NB4 (cell line): ENCODE results near the gene EPAS1.

ENCODE experiments used
- DNase-seq: peaks from one replicate; pipeline ENCODE4 v3.0.0; 2010; ENCODE audit warnings: low read depth
- H3K4me3 ChIP-seq: one replicate; pipeline ENCODE4 v1.5.1; 2011; ENCODE audit warnings: mild to moderate bottlenecking, low read depth, low read length, moderate library complexity
- CTCF ChIP-seq: IDR thresholded peaks from one replicate; pipeline ENCODE4 v1.5.1; 2012; ENCODE audit warnings: low read depth, low read length
- MAX ChIP-seq: IDR thresholded peaks from 2 replicates; pipeline ENCODE4 v1.6.1; 2011; ENCODE audit warnings: low read depth, low read length
- MYC ChIP-seq: IDR thresholded peaks from 2 replicates; pipeline ENCODE4 v1.6.1; 2011; ENCODE audit warnings: low read depth, low read length
- POLR2A ChIP-seq: IDR thresholded peaks from 2 replicates; pipeline ENCODE4 v1.6.1; 2011; ENCODE audit warnings: mild to moderate bottlenecking; ENCODE audit not compliant: insufficient read length; ENCODE audit errors: extremely low read depth

Gene EPAS1

GRCh38 chr2:46257476-46257875 is 39.7 kb upstream of the EPAS1 start:
- no peak for DNase-seq
- TF ChIP-seq MYC, result no peak
- no peak for TF ChIP-seq POLR2A
- no peak for TF ChIP-seq MAX
- TF ChIP-seq CTCF, result no peak
- H3K4me3 ChIP-seq, result no peak overlapping the region

- no peak overlapping the region for H3K4me3 ChIP-seq
- no peak for DNase-seq
- TF ChIP-seq POLR2A (no peak), MAX (no peak), MYC (no peak), CTCF (no peak)
Measured at GRCh38 chr2:46257980-46258379, 39.2 kb upstream of the EPAS1 start.

GRCh38 chr2:46258937-46259776 is 38.0 kb upstream of the EPAS1 start:
- DNase-seq, result no peak
- H3K4me3 ChIP-seq, result no peak overlapping the region
- TF ChIP-seq POLR2A (no peak), CTCF (no peak), MAX (no peak), MYC (no peak)

DNA sequence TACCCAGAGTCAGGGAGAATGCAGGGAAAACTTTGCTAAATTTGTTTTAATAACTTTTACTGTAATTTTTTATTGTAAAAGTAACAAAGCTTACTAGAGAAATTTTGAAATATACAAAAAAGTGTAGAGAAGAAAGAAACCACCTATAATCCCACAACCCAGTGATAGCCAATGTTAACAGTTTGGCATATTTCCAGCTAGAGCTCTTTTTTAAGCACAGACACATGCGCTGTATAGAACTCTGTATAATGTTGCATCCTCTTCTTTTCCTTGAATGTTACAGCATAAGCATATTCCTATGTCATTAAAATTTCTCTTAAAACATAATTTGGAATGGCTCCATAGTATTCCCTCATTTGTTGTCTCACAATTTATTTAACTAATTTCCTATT is 37.4 kb upstream of the EPAS1 start:
- TF ChIP-seq MYC (no peak), CTCF (no peak), MAX (no peak), POLR2A (no peak)
- no peak overlapping the region for H3K4me3 ChIP-seq
- no peak for DNase-seq

GRCh38 chr2:46260305-46260704 is 36.9 kb upstream of the EPAS1 start:
- no peak for TF ChIP-seq POLR2A
- TF ChIP-seq CTCF, result no peak
- no peak for TF ChIP-seq MYC
- TF ChIP-seq MAX, result no peak
- no peak for DNase-seq
- no peak overlapping the region for H3K4me3 ChIP-seq
